OCI-LY1 (cell line): ENCODE results near the gene HDAC6.

ENCODE experiments used
- H2AFZ ChIP-seq: fragments of 200-600 bp; sonication (generic), shearing (Covaris generic); 2 replicates; pipeline ENCODE4 v1.6.0; 2014; ENCODE audit warnings: antibody characterized with exemption, mild to moderate bottlenecking, low read length
- H3F3A ChIP-seq: fragments of 200-600 bp; sonication (generic), shearing (Covaris generic); 2 replicates; pipeline ENCODE4 v1.6.0; 2014; ENCODE audit warnings: mild to moderate bottlenecking, antibody characterized with exemption, low read length, moderate library complexity; ENCODE audit not compliant: insufficient read depth
- H3K27ac ChIP-seq: fragments of 200-600 bp; sonication (generic); 2 replicates; pipeline ENCODE4 v1.5.1; 2014; ENCODE audit warnings: low read length, mixed run types, mild to moderate bottlenecking, low read depth; ENCODE audit not compliant: poor library complexity, severe bottlenecking
- H3K27me3 ChIP-seq: fragments of 200-600 bp; sonication (generic); 2 replicates; pipeline ENCODE4 v1.6.0; 2014; ENCODE audit warnings: antibody characterized with exemption, mild to moderate bottlenecking, low read length, moderate library complexity; ENCODE audit not compliant: insufficient read depth
- H3K36me3 ChIP-seq: fragments of 200-600 bp; sonication (generic); 2 replicates; pipeline ENCODE4 v1.6.1; 2014; ENCODE audit warnings: mild to moderate bottlenecking, antibody characterized with exemption, low read length, moderate library complexity, mixed read lengths; ENCODE audit not compliant: insufficient read depth
- H3K4me1 ChIP-seq: fragments of 200-600 bp; sonication (generic); 2 replicates; pipeline ENCODE4 v1.5.1; 2014; ENCODE audit warnings: mild to moderate bottlenecking, low read length, moderate library complexity; ENCODE audit not compliant: insufficient read depth, severe bottlenecking
- H3K4me2 ChIP-seq: fragments of 200-600 bp; sonication (generic), shearing (Covaris generic); 2 replicates; pipeline ENCODE4 v1.6.1; 2014; ENCODE audit warnings: low read length
- H3K4me3 ChIP-seq: fragments of 200-600 bp; sonication (generic); 2 replicates; pipeline ENCODE4 v1.5.1; 2014; ENCODE audit warnings: low read length, low read depth, mild to moderate bottlenecking, mixed read lengths; ENCODE audit not compliant: poor library complexity, severe bottlenecking
- H3K79me2 ChIP-seq: fragments of 200-600 bp; shearing (Covaris generic); 2 replicates; pipeline ENCODE4 v1.6.1; 2016; ENCODE audit warnings: mixed run types, low read length, mixed read lengths; ENCODE audit not compliant: insufficient read depth
- H3K9ac ChIP-seq: fragments of 200-600 bp; sonication (generic), shearing (Covaris generic); 2 replicates; pipeline ENCODE4 v1.6.1; 2014; ENCODE audit warnings: mild to moderate bottlenecking, low read length, mixed read lengths
- H3K9me2 ChIP-seq: fragments of 200-600 bp; sonication (generic), shearing (Covaris generic); 2 replicates; pipeline ENCODE4 v1.6.1; 2014; ENCODE audit warnings: low read depth, mild to moderate bottlenecking, low read length, mixed read lengths
- H3K9me3 ChIP-seq: fragments of 200-600 bp; shearing (Covaris generic); 2 replicates; pipeline ENCODE4 v1.6.1; 2014; ENCODE audit warnings: low read length, mixed read lengths
- H4K20me1 ChIP-seq: fragments of 200-600 bp; sonication (generic), shearing (Covaris generic); 2 replicates; pipeline ENCODE4 v1.6.0; 2016; ENCODE audit warnings: mild to moderate bottlenecking, low read length; ENCODE audit not compliant: insufficient read depth
- EZH2 ChIP-seq: fragments of 200-600 bp; sonication (generic), shearing (Covaris generic); IDR thresholded peaks from 2 replicates; pipeline ENCODE4 v1.8.0; 2017; ENCODE audit warnings: borderline replicate concordance, mixed run types, mild to moderate bottlenecking, antibody characterized with exemption, low read length, moderate library complexity, mixed read lengths
- TF ChIP-seq, protein P1 (sequence below): fragments of 200-600 bp; sonication (generic), shearing (Covaris generic); IDR thresholded peaks from 2 replicates; pipeline ENCODE4 v1.5.1; 2017; ENCODE audit warnings: mild to moderate bottlenecking, antibody characterized with exemption, low read length, moderate library complexity, mixed read lengths

Gene HDAC6

DNA sequence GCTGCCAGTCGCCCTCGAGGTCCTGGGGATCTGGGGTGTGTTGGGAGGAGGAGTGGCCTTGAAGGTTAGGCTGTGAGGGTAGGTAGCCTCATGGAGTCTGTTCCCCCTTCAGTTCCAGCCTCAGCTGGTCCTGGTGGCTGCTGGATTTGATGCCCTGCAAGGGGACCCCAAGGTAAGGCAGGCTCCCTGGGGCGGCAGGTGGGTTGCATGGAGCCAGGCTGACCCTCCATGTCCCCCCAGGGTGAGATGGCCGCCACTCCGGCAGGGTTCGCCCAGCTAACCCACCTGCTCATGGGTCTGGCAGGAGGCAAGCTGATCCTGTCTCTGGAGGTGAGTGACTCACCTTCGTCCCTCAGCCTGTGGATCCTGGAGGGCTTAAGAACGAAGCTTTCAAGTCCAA lies 12.9 kb downstream of the HDAC6 start:
- no peak overlapping the region for H3K4me2 ChIP-seq
- no peak overlapping the region for H3K27ac ChIP-seq
- TF ChIP-seq, protein P1, sequence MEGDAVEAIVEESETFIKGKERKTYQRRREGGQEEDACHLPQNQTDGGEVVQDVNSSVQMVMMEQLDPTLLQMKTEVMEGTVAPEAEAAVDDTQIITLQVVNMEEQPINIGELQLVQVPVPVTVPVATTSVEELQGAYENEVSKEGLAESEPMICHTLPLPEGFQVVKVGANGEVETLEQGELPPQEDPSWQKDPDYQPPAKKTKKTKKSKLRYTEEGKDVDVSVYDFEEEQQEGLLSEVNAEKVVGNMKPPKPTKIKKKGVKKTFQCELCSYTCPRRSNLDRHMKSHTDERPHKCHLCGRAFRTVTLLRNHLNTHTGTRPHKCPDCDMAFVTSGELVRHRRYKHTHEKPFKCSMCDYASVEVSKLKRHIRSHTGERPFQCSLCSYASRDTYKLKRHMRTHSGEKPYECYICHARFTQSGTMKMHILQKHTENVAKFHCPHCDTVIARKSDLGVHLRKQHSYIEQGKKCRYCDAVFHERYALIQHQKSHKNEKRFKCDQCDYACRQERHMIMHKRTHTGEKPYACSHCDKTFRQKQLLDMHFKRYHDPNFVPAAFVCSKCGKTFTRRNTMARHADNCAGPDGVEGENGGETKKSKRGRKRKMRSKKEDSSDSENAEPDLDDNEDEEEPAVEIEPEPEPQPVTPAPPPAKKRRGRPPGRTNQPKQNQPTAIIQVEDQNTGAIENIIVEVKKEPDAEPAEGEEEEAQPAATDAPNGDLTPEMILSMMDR, result no peak
- TF ChIP-seq EZH2, result no peak
- H3K79me2 ChIP-seq, result no peaks in the 10 kb centered on the region
- no peak overlapping the region for H2AFZ ChIP-seq
- no peaks in the 10 kb centered on the region for H3F3A ChIP-seq
- no peaks in the 10 kb centered on the region for H3K36me3 ChIP-seq
- H3K27me3 ChIP-seq, result no peaks in the 10 kb centered on the region
- no peak overlapping the region for H3K9ac ChIP-seq
- H4K20me1 ChIP-seq, result no peaks in the 10 kb centered on the region
- no peaks in the 10 kb centered on the region for H3K9me3 ChIP-seq
- no peak overlapping the region for H3K4me3 ChIP-seq
- H3K9me2 ChIP-seq, result no peaks in the 10 kb centered on the region
- H3K4me1 ChIP-seq, result no peaks in the 10 kb centered on the region

- Histone ChIP-seq H3K27ac (no peak overlapping the region), H3K9me2 (no peaks in the 10 kb centered on the region), H3K4me3 (no peak overlapping the region), H2AFZ (no peak overlapping the region), H3K4me2 (no peak overlapping the region), H3K36me3 (no peaks in the 10 kb centered on the region), H3F3A (no peaks in the 10 kb centered on the region), H3K79me2 (no peaks in the 10 kb centered on the region), H3K4me1 (no peaks in the 10 kb centered on the region), H4K20me1 (no peaks in the 10 kb centered on the region), H3K9me3 (no peaks in the 10 kb centered on the region), H3K9ac (no peak overlapping the region), H3K27me3 (no peaks in the 10 kb centered on the region)
- no peak for TF ChIP-seq EZH2
- TF ChIP-seq, protein P1, result peak; percentile 41; the same call in 1 of the 2 replicates
These were observed 13.4 kb downstream of the HDAC6 start for GRCh38 chrX:48815266-48815665.

- no peak overlapping the region for H3K27ac ChIP-seq
- no peaks in the 10 kb centered on the region for H3K36me3 ChIP-seq
- H4K20me1 ChIP-seq, result no peaks in the 10 kb centered on the region
- H3K9me2 ChIP-seq, result no peaks in the 10 kb centered on the region
- no peak overlapping the region for H3K9ac ChIP-seq
- H3K79me2 ChIP-seq, result no peaks in the 10 kb centered on the region
- H3K4me3 ChIP-seq, result no peak overlapping the region
- H3F3A ChIP-seq, result no peaks in the 10 kb centered on the region
- H2AFZ ChIP-seq, result no peak overlapping the region
- no peak for TF ChIP-seq EZH2
- TF ChIP-seq, protein P1, result no peak
- H3K4me2 ChIP-seq, result no peak overlapping the region
- no peaks in the 10 kb centered on the region for H3K4me1 ChIP-seq
- no peaks in the 10 kb centered on the region for H3K9me3 ChIP-seq
- H3K27me3 ChIP-seq, result no peaks in the 10 kb centered on the region
These were observed 14.3 kb downstream of the HDAC6 start for GRCh38 chrX:48816014-48816810.
